MM.1S (cell line): ENCODE results near the gene FOXN4.

Source experiments
- DNase-seq: peaks from one replicate; pipeline ENCODE4 v3.0.0-alpha.2; 2015
- H2AFZ ChIP-seq: fragments of 300-600 bp; sonication (generic); 2 replicates; pipeline ENCODE4 v1.6.0; 2016; ENCODE audit warnings: antibody characterized with exemption, low read length
- H3F3A ChIP-seq: fragments of 300-600 bp; sonication (generic); 2 replicates; pipeline ENCODE4 v1.6.1; 2016; ENCODE audit warnings: mild to moderate bottlenecking, antibody characterized with exemption, low read length, moderate library complexity, mixed read lengths; ENCODE audit not compliant: insufficient read depth
- H3K27ac ChIP-seq: fragments of 300-600 bp; sonication (generic); 2 replicates; pipeline ENCODE4 v1.5.1; 2016; ENCODE audit warnings: mild to moderate bottlenecking, low read length
- H3K27me3 ChIP-seq: fragments of 300-600 bp; sonication (generic); replicated peaks from 2 replicates; pipeline ENCODE4 v1.6.0; 2016; ENCODE audit warnings: low read length; ENCODE audit not compliant: insufficient read depth
- H3K36me3 ChIP-seq: fragments of 300-600 bp; sonication (generic); replicated peaks from 2 replicates; pipeline ENCODE4 v1.6.1; 2016; ENCODE audit warnings: mild to moderate bottlenecking, low read length, mixed read lengths; ENCODE audit not compliant: insufficient read depth
- H3K4me1 ChIP-seq: fragments of 300-600 bp; sonication (generic); 2 replicates; pipeline ENCODE4 v1.6.1; 2016; ENCODE audit warnings: low read length, mixed read lengths
- H3K4me2 ChIP-seq: fragments of 300-600 bp; sonication (generic); 2 replicates; pipeline ENCODE4 v1.6.0; 2016; ENCODE audit warnings: low read depth, low read length
- H3K4me3 ChIP-seq: fragments of 300-600 bp; sonication (generic); 2 replicates; pipeline ENCODE4 v1.5.1; 2016; ENCODE audit warnings: low read length, mixed read lengths
- H3K79me2 ChIP-seq: fragments of 300-600 bp; sonication (generic); 2 replicates; pipeline ENCODE4 v1.6.1; 2016; ENCODE audit warnings: mixed run types, low read length, mixed read lengths
- H3K9ac ChIP-seq: fragments of 300-600 bp; sonication (generic); 2 replicates; pipeline ENCODE4 v1.6.1; 2016; ENCODE audit warnings: low read length, mixed read lengths
- H3K9me2 ChIP-seq: fragments of 300-600 bp; sonication (generic); replicated peaks from 2 replicates; pipeline ENCODE4 v1.6.1; 2016; ENCODE audit warnings: mild to moderate bottlenecking, low read length, mixed read lengths; ENCODE audit not compliant: insufficient read depth
- H3K9me3 ChIP-seq: fragments of 300-600 bp; sonication (generic); replicated peaks from 2 replicates; pipeline ENCODE4 v1.6.1; 2016; ENCODE audit warnings: mild to moderate bottlenecking, low read length, mixed read lengths; ENCODE audit not compliant: insufficient read depth
- H4K20me1 ChIP-seq: fragments of 300-600 bp; sonication (generic); 2 replicates; pipeline ENCODE4 v1.6.1; 2016; ENCODE audit warnings: mild to moderate bottlenecking, low read length, moderate library complexity, mixed read lengths; ENCODE audit not compliant: insufficient read depth
- EZH2 ChIP-seq: fragments of 300-600 bp; sonication (generic); optimal IDR thresholded peaks from 2 replicates; pipeline ENCODE3; 2017; ENCODE audit warnings: low read depth, mild to moderate bottlenecking, antibody characterized with exemption, low read length, mixed read lengths
- EZH2phosphoT487 ChIP-seq: fragments of 300-600 bp; sonication (generic); IDR thresholded peaks from 2 replicates; pipeline ENCODE4 v1.6.1; 2018; ENCODE audit warnings: antibody characterized with exemption, low read length
- TF ChIP-seq, protein P1 (sequence below): fragments of 300-600 bp; sonication (generic); IDR thresholded peaks from 2 replicates; pipeline ENCODE4 v1.5.1; 2016; ENCODE audit warnings: antibody characterized with exemption, low read length, mixed read lengths

FOXN4 gene

DNA sequence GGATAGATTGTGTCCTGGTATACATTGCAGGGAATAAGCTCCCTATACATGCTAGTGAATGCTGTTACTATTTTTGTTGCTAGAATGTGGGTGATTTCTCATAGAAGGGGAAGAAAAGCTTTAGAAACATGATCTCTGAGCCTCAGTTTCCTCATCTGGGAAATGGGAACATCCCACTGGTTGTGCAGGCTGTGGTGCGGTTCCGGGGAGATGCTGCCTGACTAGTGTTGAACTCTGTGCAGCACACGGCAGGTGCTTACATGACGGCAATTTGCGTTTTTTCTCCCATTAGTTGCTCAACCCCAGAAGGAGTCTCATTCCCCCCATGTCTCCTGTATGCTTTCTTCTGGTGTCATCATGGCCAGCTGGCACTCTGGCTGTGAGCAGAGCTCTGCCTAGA lies 32.9 kb downstream of the FOXN4 start:
- H3K9me2 ChIP-seq: no peaks in the 10 kb centered on the region
- H3K9me3 ChIP-seq: no peaks in the 10 kb centered on the region
- H3F3A ChIP-seq: no peaks in the 10 kb centered on the region
- no peak overlapping the region for H3K9ac ChIP-seq
- H3K27me3 ChIP-seq: no peaks in the 10 kb centered on the region
- H3K4me3 ChIP-seq: no peak overlapping the region
- H3K27ac ChIP-seq: no peak overlapping the region
- no peak overlapping the region for H3K4me2 ChIP-seq
- TF ChIP-seq EZH2 (no peak), EZH2phosphoT487 (no peak)
- TF ChIP-seq, protein P1, sequence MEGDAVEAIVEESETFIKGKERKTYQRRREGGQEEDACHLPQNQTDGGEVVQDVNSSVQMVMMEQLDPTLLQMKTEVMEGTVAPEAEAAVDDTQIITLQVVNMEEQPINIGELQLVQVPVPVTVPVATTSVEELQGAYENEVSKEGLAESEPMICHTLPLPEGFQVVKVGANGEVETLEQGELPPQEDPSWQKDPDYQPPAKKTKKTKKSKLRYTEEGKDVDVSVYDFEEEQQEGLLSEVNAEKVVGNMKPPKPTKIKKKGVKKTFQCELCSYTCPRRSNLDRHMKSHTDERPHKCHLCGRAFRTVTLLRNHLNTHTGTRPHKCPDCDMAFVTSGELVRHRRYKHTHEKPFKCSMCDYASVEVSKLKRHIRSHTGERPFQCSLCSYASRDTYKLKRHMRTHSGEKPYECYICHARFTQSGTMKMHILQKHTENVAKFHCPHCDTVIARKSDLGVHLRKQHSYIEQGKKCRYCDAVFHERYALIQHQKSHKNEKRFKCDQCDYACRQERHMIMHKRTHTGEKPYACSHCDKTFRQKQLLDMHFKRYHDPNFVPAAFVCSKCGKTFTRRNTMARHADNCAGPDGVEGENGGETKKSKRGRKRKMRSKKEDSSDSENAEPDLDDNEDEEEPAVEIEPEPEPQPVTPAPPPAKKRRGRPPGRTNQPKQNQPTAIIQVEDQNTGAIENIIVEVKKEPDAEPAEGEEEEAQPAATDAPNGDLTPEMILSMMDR: no peak
- H4K20me1 ChIP-seq: no peaks in the 10 kb centered on the region
- no peak for DNase-seq
- H3K79me2 ChIP-seq: no peaks in the 10 kb centered on the region
- H3K4me1 ChIP-seq: no peaks in the 10 kb centered on the region
- H3K36me3 ChIP-seq: no peaks in the 10 kb centered on the region
- no peak overlapping the region for H2AFZ ChIP-seq

- Histone ChIP-seq H2AFZ (no peak overlapping the region), H3K4me2 (no peak overlapping the region), H3F3A (no peaks in the 10 kb centered on the region), H3K4me3 (no peak overlapping the region), H3K9me2 (no peaks in the 10 kb centered on the region), H3K27me3 (no peaks in the 10 kb centered on the region), H4K20me1 (no peaks in the 10 kb centered on the region), H3K27ac (no peak overlapping the region), H3K79me2 (no peaks in the 10 kb centered on the region), H3K9ac (no peak overlapping the region), H3K36me3 (no peaks in the 10 kb centered on the region), H3K9me3 (no peaks in the 10 kb centered on the region), H3K4me1 (no peaks in the 10 kb centered on the region)
- TF ChIP-seq EZH2phosphoT487 (no peak), EZH2 (no peak)
- TF ChIP-seq, protein P1: no peak
- DNase-seq: no peak
Measured at GRCh38 chr12:109275173-109275572, 33.9 kb downstream of the FOXN4 start.

DNA sequence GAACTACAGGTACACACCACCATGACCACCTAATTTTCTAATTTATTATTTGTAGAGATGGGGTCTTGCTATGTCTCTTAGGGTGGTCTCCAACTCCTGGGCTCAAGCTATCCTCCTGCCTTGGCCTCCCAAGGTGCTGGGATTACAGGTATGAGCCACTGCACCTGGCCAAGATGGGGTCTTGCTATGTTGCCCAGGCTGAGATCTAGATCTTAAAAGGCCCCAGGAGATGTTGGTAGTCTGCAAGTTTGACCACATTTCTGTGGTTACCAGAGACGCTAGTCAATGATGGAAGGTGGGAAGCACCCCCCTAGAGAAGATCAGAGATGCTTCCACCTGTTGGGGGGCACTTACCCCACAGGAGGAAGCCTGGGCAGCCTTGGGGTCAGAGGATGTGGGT lies 34.7 kb downstream of the FOXN4 start:
- H2AFZ ChIP-seq: no peak overlapping the region
- no peaks in the 10 kb centered on the region for H4K20me1 ChIP-seq
- no peak overlapping the region for H3K4me3 ChIP-seq
- no peaks in the 10 kb centered on the region for H3K36me3 ChIP-seq
- no peaks in the 10 kb centered on the region for H3K27me3 ChIP-seq
- H3K9ac ChIP-seq: no peak overlapping the region
- no peak overlapping the region for H3K27ac ChIP-seq
- TF ChIP-seq EZH2: no peak
- no peak overlapping the region for H3K4me2 ChIP-seq
- H3K4me1 ChIP-seq: no peaks in the 10 kb centered on the region
- no peaks in the 10 kb centered on the region for H3K9me3 ChIP-seq
- H3K79me2 ChIP-seq: no peaks in the 10 kb centered on the region
- H3K9me2 ChIP-seq: no peaks in the 10 kb centered on the region
- DNase-seq: no peak
- H3F3A ChIP-seq: no peaks in the 10 kb centered on the region

- H3K4me3 ChIP-seq: no peak overlapping the region
Measured at GRCh38 chr12:109273354-109273753, 35.7 kb downstream of the FOXN4 start.

More at GRCh38 chr12:109273354-109273753, 35.7 kb downstream of the FOXN4 start:
- no peaks in the 10 kb centered on the region for H3K27me3 ChIP-seq
- H3K9me3 ChIP-seq: no peaks in the 10 kb centered on the region
- H3K4me2 ChIP-seq: no peak overlapping the region
- TF ChIP-seq, protein P1: no peak
- TF ChIP-seq EZH2phosphoT487 (no peak), EZH2 (no peak)
- H3F3A ChIP-seq: no peaks in the 10 kb centered on the region
- H3K27ac ChIP-seq: no peak overlapping the region
- no peaks in the 10 kb centered on the region for H4K20me1 ChIP-seq
- no peak for DNase-seq
- no peaks in the 10 kb centered on the region for H3K4me1 ChIP-seq
- H3K79me2 ChIP-seq: no peaks in the 10 kb centered on the region
- H2AFZ ChIP-seq: no peak overlapping the region
- no peaks in the 10 kb centered on the region for H3K9me2 ChIP-seq
- no peaks in the 10 kb centered on the region for H3K36me3 ChIP-seq
- no peak overlapping the region for H3K9ac ChIP-seq
